ENCODE data around the gene BCAM.

Gene BCAM

DNA sequence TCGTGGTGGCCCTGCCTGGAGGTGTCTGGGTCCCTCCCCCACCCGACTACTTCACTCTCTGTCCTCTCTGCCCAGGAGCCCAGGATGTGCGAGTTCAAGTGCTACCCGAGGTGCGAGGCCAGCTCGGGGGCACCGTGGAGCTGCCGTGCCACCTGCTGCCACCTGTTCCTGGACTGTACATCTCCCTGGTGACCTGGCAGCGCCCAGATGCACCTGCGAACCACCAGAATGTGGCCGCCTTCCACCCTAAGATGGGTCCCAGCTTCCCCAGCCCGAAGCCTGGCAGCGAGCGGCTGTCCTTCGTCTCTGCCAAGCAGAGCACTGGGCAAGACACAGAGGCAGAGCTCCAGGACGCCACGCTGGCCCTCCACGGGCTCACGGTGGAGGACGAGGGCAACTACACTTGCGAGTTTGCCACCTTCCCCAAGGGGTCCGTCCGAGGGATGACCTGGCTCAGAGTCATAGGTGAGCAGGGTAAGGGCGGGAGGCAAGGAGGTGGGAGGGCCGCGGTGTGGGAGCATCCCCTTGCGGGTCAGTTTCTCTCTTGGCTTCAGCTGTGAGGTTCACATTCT is 56.4 kb downstream of the BCAM start:
- Histone ChIP-seq H3K36me3 (ENCODE audit: control insufficient read depth in 1 of 2, insufficient read depth in 2 of 2, low read length in 2 of 2) (peaks cover 0 to 17% of the 10 kb centered on the region in 2 donors), H3K27ac (ENCODE audit: low read depth, low read length) (no peak overlapping the region), H3K27me3 (ENCODE audit: control insufficient read depth in 1 of 2, insufficient read depth in 2 of 2, low read length in 2 of 2) (no peaks in the 10 kb centered on the region), H3K9me3 (ENCODE audit: control insufficient read depth in 1 of 2, low read length in 2 of 2) (no peaks in the 10 kb centered on the region), H3K9ac (ENCODE audit: low read depth in 1 of 2, low read length in 2 of 2) (no peak overlapping the region), H3K4me1 (ENCODE audit: control insufficient read depth in 1 of 2, insufficient read depth in 2 of 2, low read length in 2 of 2) (peaks cover 8 to 9% of the 10 kb centered on the region in 2 donors), H3K4me3 (ENCODE audit: low read depth in 1 of 2, low read length in 2 of 2) (no peak overlapping the region)

DNA sequence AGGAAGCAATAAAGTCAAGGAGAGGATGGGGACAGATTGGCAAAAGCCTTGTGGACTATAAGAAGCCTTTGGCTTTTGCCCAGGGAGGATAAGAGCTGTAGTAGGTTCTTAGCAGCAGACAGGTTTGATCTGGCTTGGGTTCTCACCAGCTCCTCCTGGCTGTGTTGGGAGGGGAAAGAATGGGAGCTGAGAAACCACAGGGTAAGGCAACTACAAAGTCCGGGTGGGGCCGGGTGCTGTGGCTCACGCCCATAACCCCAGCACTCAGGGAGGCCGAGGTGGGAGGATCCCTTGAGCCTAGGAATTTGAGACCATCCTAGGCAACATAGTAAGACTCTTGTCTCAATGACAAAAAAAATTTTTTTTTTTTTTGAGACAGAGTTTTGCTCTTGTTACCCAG is 57.8 kb downstream of the BCAM start:
- no peaks in the 10 kb centered on the region for H3K27me3 ChIP-seq (ENCODE audit: control insufficient read depth in 1 of 2, insufficient read depth in 2 of 2, low read length in 2 of 2)
- peaks cover 2 to 14% of the 10 kb centered on the region in 2 donors for H3K36me3 ChIP-seq (ENCODE audit: control insufficient read depth in 1 of 2, insufficient read depth in 2 of 2, low read length in 2 of 2)
- H3K9ac ChIP-seq (ENCODE audit: low read depth in 1 of 2, low read length in 2 of 2): no peak overlapping the region
- peaks cover 9 to 11% of the 10 kb centered on the region in 2 donors for H3K4me1 ChIP-seq (ENCODE audit: control insufficient read depth in 1 of 2, insufficient read depth in 2 of 2, low read length in 2 of 2)
- H3K27ac ChIP-seq (ENCODE audit: low read depth, low read length): no peak overlapping the region
- no peak overlapping the region for H3K4me3 ChIP-seq (ENCODE audit: low read depth in 1 of 2, low read length in 2 of 2)
- no peaks in the 10 kb centered on the region for H3K9me3 ChIP-seq (ENCODE audit: control insufficient read depth in 1 of 2, low read length in 2 of 2)

GRCh38 chr19:44867578-44867977 is 58.7 kb downstream of the BCAM start:
- Histone ChIP-seq H3K9ac (ENCODE audit: low read depth in 1 of 2, low read length in 2 of 2) (no peak overlapping the region), H3K27me3 (ENCODE audit: control insufficient read depth in 1 of 2, insufficient read depth in 2 of 2, low read length in 2 of 2) (no peaks in the 10 kb centered on the region), H3K4me1 (ENCODE audit: control insufficient read depth in 1 of 2, insufficient read depth in 2 of 2, low read length in 2 of 2) (peaks cover 9 to 11% of the 10 kb centered on the region in 2 donors), H3K27ac (ENCODE audit: low read depth, low read length) (no peak overlapping the region), H3K9me3 (ENCODE audit: control insufficient read depth in 1 of 2, low read length in 2 of 2) (no peaks in the 10 kb centered on the region), H3K4me3 (ENCODE audit: low read depth in 1 of 2, low read length in 2 of 2) (no peak overlapping the region), H3K36me3 (ENCODE audit: control insufficient read depth in 1 of 2, insufficient read depth in 2 of 2, low read length in 2 of 2) (peaks cover 6 to 23% of the 10 kb centered on the region in 2 donors)

- H3K4me1 ChIP-seq (ENCODE audit: control insufficient read depth in 1 of 2, insufficient read depth in 2 of 2, low read length in 2 of 2): peaks cover 9 to 11% of the 10 kb centered on the region in 2 donors
- no peaks in the 10 kb centered on the region for H3K27me3 ChIP-seq (ENCODE audit: control insufficient read depth in 1 of 2, insufficient read depth in 2 of 2, low read length in 2 of 2)
- H3K36me3 ChIP-seq (ENCODE audit: control insufficient read depth in 1 of 2, insufficient read depth in 2 of 2, low read length in 2 of 2): peaks cover 22 to 44% of the 10 kb centered on the region in 2 donors
- H3K9me3 ChIP-seq (ENCODE audit: control insufficient read depth in 1 of 2, low read length in 2 of 2): no peaks in the 10 kb centered on the region
- H3K4me3 ChIP-seq (ENCODE audit: low read depth in 1 of 2, low read length in 2 of 2): no peak overlapping the region
- no peak overlapping the region for H3K27ac ChIP-seq (ENCODE audit: low read depth, low read length)
- no peak overlapping the region for H3K9ac ChIP-seq (ENCODE audit: low read depth in 1 of 2, low read length in 2 of 2)
These were observed 61.0 kb downstream of the BCAM start for GRCh38 chr19:44869733-44870470.
